CD4-positive, alpha-beta T cell treated with Interleukin-6 for 4 hours (primary cell): Measurements from ENCODE around the gene GRK2.

Experiments
- DNase-seq: peaks from one replicate; pipeline ENCODE4 v3.0.0-alpha.2; 2020; ENCODE audit warnings: mixed read lengths

GRK2 gene

DNA sequence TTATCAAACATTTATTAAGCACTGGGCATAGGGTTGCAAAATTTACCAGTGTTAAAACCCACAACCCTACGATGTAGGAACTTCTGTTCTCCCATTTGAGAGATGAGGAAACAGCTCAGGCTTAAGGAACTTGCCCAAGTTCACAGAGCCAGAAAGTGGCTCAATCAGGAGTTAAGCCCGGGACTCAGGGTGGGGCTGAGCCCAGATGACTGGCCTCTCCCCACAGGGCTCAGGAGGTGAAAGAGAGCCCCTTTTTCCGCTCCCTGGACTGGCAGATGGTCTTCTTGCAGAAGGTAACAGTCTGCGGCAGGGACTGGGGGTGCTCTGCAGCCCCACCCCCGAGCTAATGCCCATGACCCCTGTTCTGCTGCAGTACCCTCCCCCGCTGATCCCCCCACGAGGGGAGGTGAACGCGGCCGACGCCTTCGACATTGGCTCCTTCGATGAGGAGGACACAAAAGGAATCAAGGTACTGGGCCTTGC, 17.2 kb downstream of the GRK2 start:
- DNase-seq: no peak

GRCh38 chr11:67284811-67285540, 18.7 kb downstream of the GRK2 start:
- no peak for DNase-seq

DNA sequence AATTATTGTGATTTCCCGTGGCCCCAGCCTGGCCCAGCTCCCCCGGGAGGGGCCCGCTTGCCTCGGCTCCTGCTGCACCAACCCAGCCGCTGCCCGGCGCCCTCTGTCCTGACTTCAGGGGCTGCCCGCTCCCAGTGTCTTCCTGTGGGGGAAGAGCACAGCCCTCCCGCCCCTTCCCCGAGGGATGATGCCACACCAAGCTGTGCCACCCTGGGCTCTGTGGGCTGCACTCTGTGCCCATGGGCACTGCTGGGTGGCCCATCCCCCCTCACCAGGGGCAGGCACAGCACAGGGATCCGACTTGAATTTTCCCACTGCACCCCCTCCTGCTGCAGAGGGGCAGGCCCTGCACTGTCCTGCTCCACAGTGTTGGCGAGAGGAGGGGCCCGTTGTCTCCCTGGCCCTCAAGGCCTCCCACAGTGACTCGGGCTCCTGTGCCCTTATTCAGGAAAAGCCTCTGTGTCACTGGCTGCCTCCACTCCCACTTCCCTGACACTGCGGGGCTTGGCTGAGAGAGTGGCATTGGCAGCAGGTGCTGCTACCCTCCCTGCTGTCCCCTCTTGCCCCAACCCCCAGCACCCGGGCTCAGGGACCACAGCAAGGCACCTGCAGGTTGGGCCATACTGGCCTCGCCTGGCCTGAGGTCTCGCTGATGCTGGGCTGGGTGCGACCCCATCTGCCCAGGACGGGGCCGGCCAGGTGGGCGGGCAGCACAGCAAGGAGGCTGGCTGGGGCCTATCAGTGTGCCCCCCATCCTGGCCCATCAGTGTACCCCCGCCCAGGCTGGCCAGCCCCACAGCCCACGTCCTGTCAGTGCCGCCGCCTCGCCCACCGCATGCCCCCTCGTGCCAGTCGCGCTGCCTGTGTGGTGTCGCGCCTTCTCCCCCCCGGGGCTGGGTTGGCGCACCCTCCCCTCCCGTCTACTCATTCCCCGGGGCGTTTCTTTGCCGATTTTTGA, 19.5 kb downstream of the GRK2 start:
- DNase-seq: peak; percentile 54

DNA sequence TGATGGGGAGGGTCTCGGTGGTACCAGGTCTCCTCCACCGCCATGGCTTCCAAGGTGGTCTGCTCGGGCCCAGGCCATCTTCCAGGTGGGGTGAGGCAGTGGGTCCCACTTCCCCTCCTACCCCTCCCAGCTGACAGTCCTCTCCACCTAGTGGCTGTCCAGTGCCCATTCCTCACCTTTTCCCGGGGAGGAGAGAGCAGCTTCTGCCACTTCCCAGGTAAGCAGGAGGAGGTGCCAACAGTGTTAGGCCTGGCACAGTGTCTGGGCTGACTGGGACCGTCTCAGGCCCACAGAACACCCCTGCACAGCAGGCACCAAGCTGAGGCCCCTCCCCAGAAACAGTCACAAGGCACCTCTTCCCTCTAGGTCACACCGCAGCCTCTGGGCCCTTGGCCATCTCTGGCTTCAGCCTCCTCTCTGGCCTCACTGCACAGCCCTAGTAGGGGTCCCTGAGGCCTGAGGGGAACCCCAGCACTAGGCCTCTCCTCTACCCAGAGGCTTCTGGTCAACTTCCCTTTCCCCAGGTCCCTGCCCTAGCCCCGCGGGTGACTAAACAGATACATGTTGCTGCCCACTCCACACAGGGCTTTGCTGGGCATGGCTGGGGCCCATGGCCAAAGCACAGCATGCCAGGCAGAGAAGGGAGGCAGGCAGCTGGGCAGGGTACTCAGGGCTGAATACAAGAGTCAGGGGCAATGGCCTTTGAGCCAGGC, 20.5 kb downstream of the GRK2 start:
- DNase-seq: peak; percentile 38

- DNase-seq: peak; percentile 62
Measured at GRCh38 chr11:67287355-67288197, 21.3 kb downstream of the GRK2 start.

DNA sequence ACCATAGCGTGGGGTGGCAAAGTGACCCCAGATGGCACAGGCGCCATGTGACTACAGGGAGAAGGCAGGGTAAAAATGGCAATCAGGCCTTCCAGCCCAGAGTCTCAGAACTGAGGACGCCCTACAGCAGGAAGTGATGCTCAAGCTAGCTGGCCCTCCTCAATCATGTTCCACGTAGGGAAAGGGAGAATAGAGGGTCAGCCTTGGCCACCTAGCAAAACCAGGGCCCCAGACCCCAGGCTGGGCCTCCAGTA, 21.9 kb downstream of the GRK2 start:
- no peak for DNase-seq

GRCh38 chr11:67288452-67289225, 22.4 kb downstream of the GRK2 start:
- peak; percentile 95 for DNase-seq

- no peak for DNase-seq
Measured at GRCh38 chr11:67289226-67289650, 23.0 kb downstream of the GRK2 start, which contains the start of gene ANKRD13D. Gene ANKRD13D (plus strand): TSS chr11:67289303. CDS start chr11:67289461, 158 bp downstream.

DNA sequence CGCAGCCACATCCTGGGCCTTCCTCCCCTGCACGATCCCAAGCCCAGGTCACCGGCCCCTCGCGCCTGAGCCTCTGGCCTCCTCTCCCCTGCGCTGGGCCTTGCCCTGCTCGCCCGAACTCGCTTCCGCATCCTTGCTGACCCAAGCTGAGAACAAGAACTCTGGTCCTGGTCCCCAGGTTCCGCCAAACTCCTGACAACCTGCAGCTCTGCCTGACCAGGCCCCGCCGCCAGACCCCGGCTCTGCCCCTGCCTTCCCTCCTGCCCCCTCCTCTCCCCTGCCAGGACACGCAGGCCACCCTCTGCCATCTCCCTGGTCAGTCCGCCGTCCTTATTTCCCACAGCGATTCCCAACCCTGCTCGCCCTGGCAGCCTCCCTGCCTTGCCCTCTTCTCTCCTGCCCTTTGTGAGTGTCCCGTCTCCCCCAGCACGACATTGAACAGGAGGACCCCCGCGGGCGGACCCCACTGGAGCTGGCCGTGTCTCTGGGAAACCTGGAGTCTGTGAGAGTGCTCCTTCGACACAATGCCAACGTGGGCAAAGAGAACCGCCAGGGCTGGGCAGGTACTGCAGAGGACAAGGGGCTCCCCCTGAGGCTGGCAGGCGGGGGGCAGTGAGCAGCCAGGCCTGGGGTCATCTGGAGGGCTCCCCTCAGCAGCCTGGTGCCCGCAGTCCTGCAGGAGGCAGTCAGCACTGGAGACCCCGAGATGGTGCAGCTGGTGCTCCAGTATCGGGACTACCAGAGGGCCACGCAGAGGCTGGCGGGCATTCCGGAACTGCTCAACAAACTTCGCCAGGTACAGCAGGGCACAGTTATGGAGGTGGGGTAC, 23.6 kb downstream of the GRK2 start:
- DNase-seq: peak; percentile 1

DNA sequence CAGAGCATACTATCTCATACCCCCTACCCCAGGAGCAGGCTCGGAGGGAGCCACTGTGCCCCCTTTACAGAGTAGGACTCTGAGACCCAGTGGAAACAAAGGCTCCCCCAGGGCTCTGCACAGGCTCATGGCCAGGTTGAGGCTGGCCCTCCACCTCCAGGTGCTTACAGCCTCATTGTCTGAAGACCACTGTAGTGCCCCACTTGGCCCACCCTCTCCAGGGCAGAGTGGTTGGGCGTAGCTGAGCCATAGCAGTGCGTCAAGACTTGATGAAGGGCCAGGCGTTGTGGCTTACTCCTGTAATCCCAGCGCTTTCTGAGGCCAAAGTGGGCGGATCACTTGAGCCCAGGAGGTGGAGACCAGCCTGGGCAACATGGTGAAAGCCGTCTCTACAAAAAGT, 24.5 kb downstream of the GRK2 start:
- peak; percentile 1 for DNase-seq

DNA sequence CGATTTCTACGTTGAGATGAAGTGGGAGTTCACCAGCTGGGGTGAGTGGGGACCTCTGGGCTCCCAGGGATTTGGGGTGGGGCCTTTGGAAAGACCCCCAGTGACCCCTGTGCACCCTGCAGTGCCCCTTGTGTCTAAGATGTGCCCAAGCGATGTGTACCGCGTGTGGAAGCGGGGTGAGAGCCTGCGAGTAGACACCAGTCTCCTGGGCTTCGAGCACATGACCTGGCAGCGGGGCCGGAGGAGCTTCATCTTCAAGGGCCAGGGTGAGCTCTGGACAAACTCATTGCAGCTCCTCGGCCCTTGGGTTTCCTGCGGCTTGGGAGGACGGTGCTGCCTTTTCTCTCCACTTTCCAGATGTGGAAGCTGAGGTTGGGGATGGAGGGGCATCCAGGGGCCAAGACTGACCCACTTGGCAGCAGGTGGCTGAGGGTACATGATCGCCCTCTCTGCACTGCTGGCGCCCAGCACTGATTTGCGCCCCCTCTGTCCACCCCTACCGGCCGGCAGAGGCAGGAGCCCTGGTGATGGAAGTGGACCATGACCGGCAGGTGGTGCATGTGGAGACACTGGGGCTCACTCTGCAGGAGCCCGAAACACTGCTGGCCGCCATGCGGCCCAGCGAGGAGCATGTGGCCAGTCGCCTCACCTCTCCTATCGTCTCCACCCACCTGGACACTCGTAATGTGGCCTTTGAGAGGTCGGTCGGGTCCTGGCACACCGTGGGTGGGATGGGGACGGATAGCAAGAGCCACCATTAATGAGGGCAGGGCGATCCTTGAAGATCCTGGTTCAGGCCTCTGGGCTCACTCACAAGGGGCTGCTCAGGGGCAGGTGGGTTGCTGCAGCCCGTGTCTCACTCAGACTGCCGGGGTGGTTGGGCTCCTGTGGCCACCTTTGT, 25.5 kb downstream of the GRK2 start:
- DNase-seq: peak; percentile 1

- DNase-seq: no peak
Measured at GRCh38 chr11:67292671-67293070, 26.4 kb downstream of the GRK2 start.

DNA sequence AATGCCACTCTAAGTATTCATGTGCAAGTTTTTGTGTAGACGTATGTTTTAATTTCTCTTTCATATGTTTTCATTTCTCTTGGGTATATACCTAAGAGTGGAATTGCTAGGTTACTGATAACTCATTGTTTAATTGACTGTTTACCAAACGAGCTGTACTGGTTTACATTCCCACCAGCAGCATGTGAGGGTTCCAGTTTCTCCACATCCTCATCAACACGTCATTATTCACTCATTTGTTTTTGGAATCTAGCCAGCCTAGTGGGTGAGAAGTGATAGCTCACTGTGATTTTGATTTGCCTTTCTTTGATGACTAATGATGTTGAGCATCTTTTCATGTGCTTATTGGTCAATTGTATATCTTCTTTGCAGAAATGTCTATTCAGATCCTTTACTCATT, 26.8 kb downstream of the GRK2 start:
- DNase-seq: peak; percentile 43

DNA sequence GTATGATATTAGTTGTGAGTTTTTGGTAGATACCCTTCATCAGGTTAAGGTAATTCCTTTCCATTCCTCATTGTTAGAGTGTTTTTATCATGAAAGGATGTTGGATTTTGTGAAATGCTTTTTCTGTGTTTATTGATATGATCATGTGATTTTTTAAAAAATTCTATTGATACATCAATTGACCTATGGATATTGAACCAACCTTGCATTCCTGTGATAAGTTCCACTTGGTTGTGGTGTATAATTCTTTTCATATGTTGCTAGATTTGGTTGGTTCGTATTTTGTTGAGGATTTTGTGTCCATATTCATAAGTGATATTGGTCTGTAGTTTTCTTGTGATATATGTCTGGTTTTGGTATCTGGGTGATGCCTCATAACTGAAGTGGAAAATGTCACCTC, 29.6 kb downstream of the GRK2 start:
- DNase-seq: no peak

DNA sequence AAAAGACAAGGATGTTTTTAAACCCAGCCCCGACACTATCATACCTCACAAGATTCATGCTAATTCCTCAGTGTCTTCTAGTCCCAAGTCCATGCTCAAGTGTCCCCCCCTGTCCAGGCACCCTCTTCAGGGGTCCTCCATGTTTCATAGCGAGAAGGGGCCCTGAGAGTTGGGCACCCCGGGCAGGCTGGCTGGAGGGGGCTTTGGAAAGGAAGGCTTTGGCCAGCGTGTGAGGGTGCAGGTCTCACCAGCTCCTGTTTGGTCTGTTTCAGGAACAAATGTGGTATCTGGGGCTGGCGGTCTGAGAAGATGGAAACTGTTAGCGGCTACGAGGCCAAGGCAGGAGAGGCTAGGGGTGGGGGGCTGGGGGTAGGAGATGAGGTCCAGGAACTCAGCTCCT, 32.5 kb downstream of the GRK2 start:
- DNase-seq: no peak

DNA sequence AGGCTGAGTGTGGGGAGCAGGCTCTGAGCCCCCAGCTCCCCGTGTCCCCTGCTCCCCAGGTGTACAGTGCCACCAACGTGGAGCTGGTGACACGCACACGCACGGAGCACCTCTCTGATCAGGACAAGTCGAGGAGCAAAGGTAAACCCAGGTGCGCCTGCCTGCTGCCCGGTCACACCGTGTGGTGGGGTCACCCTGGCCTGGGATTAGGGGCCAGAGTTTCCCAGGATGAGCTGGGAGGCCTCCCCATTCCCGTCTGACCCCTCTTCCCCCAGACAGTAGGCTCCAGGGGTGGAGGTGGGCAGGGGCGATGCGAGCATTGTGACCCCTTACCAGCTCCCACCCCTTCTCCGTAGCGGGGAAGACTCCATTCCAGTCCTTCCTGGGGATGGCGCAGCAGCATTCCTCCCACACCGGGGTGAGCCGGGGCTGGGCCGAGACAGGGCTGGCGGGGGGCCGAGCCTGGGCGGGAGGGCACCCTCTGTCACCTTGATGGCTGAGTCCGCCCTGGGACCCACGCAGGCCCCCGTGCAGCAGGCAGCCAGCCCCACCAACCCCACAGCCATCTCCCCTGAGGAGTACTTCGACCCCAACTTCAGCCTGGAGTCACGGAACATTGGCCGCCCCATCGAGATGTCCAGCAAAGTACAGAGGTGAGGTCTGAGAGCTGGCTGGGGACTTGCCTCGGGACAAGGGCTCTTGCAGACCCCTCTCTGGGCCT, 33.4 kb downstream of the GRK2 start:
- no peak for DNase-seq

- no peak for DNase-seq
Measured at GRCh38 chr11:67300256-67300755, 34.0 kb downstream of the GRK2 start.

DNA sequence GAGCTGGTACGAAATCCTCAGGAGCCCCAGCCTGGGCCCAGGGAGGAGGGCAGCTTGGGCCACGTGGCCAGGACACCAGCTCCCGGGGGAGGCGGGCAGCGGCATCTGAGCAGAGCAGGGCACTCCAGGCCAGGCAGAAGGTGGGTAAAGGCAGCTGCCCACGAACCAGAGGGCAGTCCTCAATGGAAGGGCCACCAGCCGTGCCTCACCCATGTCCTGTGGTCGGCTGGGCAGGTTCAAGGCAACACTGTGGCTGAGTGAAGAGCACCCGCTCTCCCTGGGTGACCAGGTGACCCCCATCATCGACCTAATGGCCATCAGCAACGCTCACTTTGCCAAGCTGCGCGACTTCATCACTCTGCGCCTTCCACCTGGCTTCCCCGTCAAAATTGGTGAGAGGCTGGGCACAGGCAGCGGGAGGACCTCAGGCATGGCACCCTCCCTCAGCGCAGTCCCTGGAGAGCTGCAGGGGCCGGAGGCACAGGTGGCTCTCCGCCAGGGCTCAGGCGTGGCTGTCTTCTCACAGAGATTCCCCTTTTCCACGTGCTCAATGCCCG, 34.6 kb downstream of the GRK2 start:
- no peak for DNase-seq
